ENCODE results near the gene CERT1.

GRCh38 chr5:75547812-75548211 is 36.4 kb upstream of the CERT1 start:
- TF ChIP-seq EZH2 (IDR thresholded peaks at IDR 0.05; ENCODE audit: low read depth) (no peak), CTCF (conservative IDR thresholded peaks at IDR 0.05) (no peak)

Data from PC-9 (cell line).